Omental fat pad (tissue), 4 donors: ENCODE results near the gene RAB7A. TPM values are rescaled to one million over a fixed set of nuclear protein-coding genes. Genes with fewer than 3 reads are reported as not detected.

Experiments
- ATAC-seq: fragments of 150-250 bp; one replicate; pipeline ENCODE4 v1.9.1; 2016; ENCODE audit warnings: mild to moderate bottlenecking, moderate library complexity; ENCODE audit not compliant: low FRiP score
- DNase-seq: peaks from one replicate; pipeline ENCODE4 v3.0.0-alpha.2; 2019; ENCODE audit warnings: low spot score
- CTCF ChIP-seq, 3 donors: fragments of 450-650 bp; IDR thresholded peaks; one replicate each; pipeline ENCODE4 v1.5.1; 2016 to 2017; ENCODE audit warnings: antibody characterized with exemption in 3 of 3, mild to moderate bottlenecking in 3 of 3, moderate library complexity in 2 of 3
- total RNA-seq, 4 donors: library from RNA; depleted of rRNA; stranded (reverse); fragments of >200 nt; gene quantifications; one replicate each; pipeline ENCODE4 v1.1.0, GENCODE V29; 2016

Gene RAB7A
- total RNA-seq, 4 donors from 2014 or later: 125 to 170 (median 135) TPM

DNA sequence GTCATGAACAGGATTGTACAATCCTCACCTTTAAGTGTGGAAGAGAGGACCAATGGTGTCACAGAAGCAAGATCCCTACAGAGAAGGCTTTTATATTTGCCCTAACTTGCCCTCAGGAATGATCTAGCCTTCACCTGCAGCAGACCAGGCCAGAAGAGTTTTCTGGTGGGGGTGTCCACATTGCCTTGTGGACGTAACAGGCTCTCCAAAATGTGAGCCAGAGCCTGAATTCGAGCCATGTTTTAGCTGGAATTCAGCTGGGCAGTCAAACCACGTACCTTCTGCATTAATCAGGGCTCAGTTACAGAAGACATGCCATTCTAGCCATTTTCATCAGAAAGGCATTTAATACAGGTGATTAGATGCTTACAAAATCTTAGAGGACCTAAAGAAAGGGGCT, 23.6 kb upstream of the RAB7A start:
- ATAC-seq (no peak), DNase-seq (no peak)
- TF ChIP-seq CTCF (IDR thresholded peaks at IDR 0.05): no peak

DNA sequence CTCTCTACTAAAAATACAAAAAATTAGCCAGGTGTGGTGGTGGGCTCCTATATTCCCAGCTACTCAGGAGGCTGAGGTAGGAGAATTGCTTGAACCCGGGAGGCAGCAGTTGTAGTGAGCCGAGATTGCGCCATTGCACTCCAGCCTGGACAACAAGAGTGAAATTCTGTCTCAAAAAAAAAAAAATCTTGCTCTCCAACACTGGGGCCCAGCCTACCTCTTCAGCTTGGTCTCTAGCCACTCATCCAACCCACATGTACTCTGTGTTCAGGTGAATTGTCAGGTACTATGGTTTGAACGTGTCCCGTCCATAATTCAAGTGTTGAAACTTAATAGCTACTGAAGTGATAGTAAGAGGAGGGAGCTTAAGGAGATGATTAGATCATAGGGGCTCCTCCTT, 22.4 kb upstream of the RAB7A start:
- DNase-seq: no peak
- ATAC-seq: no peak
- TF ChIP-seq CTCF (IDR thresholded peaks at IDR 0.05): no peak

DNA sequence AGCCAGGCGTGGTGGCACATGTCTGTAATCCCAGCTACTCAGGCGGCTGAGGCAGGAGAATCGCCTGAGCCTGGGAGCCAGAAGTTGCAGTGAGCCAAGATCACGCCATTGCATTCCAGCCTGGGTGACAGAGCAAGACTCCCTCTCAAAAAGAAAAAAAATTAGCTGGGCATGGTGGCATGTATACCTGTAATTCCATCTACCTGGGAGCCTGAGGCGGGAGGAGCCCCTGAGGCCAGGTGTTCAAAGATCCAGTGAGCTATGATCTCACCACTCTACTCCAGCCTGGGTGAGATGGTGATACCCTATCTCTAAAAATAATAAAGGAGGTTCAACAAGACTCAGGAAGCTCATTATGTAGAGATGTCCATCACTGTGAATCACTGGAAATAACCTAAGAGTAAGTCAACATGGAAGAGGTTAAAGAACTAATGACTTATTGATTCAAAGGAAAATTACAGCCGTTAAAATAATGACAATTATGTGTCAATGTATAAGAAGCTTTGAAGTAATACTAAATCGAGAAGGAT, 19.8 kb upstream of the RAB7A start:
- no peak for TF ChIP-seq CTCF (IDR thresholded peaks at IDR 0.05)
- DNase-seq (no peak), ATAC-seq (no peak)

- TF ChIP-seq CTCF (IDR thresholded peaks at IDR 0.05): no peak
- DNase-seq (no peak), ATAC-seq (no peak)
These were observed 18.0 kb upstream of the RAB7A start for GRCh38 chr3:128707928-128708494.

GRCh38 chr3:128709038-128709437, 16.9 kb upstream of the RAB7A start:
- ATAC-seq (no peak), DNase-seq (no peak)
- no peak for TF ChIP-seq CTCF (IDR thresholded peaks at IDR 0.05)

- no peak for ATAC-seq
These were observed 16.3 kb upstream of the RAB7A start for GRCh38 chr3:128709506-128710210.

More at GRCh38 chr3:128709506-128710210, 16.3 kb upstream of the RAB7A start:
- DNase-seq: no peak
- TF ChIP-seq CTCF (IDR thresholded peaks at IDR 0.05): no peak
